Hepatocyte (in vitro differentiated cells): ENCODE data around the gene KLHL8.

Source experiments
- EZH2phosphoT487 ChIP-seq: fragments of 200-600 bp; sonication (generic); IDR thresholded peaks from one replicate; pipeline ENCODE4 v1.6.1; 2018; ENCODE audit warnings: antibody characterized with exemption, mild to moderate bottlenecking, low read depth, moderate library complexity; ENCODE audit not compliant: unreplicated experiment, severe bottlenecking
- TF ChIP-seq, protein P1 (sequence below): fragments of 200-600 bp; sonication (generic); IDR thresholded peaks from 2 replicates; pipeline ENCODE4 v1.5.1; 2016; ENCODE audit warnings: antibody characterized with exemption, mild to moderate bottlenecking; ENCODE audit not compliant: poor library complexity

DNA sequence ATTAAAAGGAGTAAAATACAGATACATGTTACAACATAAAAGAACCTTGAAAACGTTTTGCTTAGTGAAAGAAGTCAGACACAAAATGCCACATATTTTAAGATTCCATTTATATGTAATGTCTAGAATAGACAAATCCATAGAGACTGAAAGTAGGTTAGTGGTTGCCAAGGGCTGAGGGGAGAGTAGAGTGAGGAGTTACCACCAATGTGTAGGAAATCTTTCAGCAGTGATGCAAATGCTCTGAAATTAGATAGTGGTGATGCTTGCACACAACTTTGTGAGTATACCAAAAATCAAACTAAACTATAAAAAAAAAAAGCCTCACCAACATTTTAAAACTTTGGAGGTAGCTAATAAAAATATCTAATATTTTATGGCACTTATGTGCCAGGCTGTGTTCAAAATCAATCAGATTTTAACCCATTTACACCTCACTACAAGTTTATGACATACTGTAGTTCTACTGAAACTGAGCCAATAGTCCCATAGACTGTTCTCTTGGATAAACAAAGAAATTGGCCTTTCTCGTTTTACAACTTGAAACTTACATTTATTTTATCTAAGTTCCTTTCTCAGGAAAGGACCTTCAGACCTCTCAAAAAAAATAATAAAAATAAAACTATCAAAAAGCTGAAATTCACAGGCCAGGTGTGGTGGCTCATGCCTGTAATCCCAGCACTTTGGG, 29.1 kb upstream of the KLHL8 start:
- TF ChIP-seq, protein P1, sequence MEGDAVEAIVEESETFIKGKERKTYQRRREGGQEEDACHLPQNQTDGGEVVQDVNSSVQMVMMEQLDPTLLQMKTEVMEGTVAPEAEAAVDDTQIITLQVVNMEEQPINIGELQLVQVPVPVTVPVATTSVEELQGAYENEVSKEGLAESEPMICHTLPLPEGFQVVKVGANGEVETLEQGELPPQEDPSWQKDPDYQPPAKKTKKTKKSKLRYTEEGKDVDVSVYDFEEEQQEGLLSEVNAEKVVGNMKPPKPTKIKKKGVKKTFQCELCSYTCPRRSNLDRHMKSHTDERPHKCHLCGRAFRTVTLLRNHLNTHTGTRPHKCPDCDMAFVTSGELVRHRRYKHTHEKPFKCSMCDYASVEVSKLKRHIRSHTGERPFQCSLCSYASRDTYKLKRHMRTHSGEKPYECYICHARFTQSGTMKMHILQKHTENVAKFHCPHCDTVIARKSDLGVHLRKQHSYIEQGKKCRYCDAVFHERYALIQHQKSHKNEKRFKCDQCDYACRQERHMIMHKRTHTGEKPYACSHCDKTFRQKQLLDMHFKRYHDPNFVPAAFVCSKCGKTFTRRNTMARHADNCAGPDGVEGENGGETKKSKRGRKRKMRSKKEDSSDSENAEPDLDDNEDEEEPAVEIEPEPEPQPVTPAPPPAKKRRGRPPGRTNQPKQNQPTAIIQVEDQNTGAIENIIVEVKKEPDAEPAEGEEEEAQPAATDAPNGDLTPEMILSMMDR = no peak
- TF ChIP-seq EZH2phosphoT487 = no peak
